ENCODE measurements around the gene RALY.
A peak's percentile ranks its signal among the peaks of the same experiment; 100 is the strongest.

The RALY gene

GRCh38 chr20:33993576-33994221 is at the start of gene RALY:
Gene RALY, plus strand, starts transcription at chr20:33993911. Its CDS starts 78,164 bp downstream, at chr20:34072075.
- peak; percentile 100 for DNase-seq

- no peak for DNase-seq
Measured at GRCh38 chr20:33944914-33945313, 48.8 kb upstream of the RALY start.

GRCh38 chr20:33945391-33946081 is 48.2 kb upstream of the RALY start:
- peak; percentile 81 for DNase-seq

- no peak for DNase-seq
Measured at GRCh38 chr20:33947709-33948295, 45.9 kb upstream of the RALY start.

GRCh38 chr20:33948480-33948879 is 45.2 kb upstream of the RALY start:
- no peak for DNase-seq

- DNase-seq: no peak
Measured at GRCh38 chr20:33951171-33951570, 42.5 kb upstream of the RALY start.

- DNase-seq: no peak
Measured at GRCh38 chr20:33954504-33954903, 39.2 kb upstream of the RALY start.

GRCh38 chr20:33963751-33964150 is 30.0 kb upstream of the RALY start:
- DNase-seq: no peak

GRCh38 chr20:33964441-33964840 is 29.3 kb upstream of the RALY start:
- DNase-seq: no peak

GRCh38 chr20:33967126-33967525 is 26.6 kb upstream of the RALY start:
- no peak for DNase-seq

GRCh38 chr20:33969563-33969962 is 24.1 kb upstream of the RALY start:
- no peak for DNase-seq

- no peak for DNase-seq
Measured at GRCh38 chr20:33970229-33970628, 23.5 kb upstream of the RALY start.

- DNase-seq: no peak
Measured at GRCh38 chr20:33971147-33971975, 22.4 kb upstream of the RALY start.

GRCh38 chr20:33976959-33977358 is 16.8 kb upstream of the RALY start:
- DNase-seq: no peak

GRCh38 chr20:33977535-33977934 is 16.2 kb upstream of the RALY start:
- no peak for DNase-seq

- DNase-seq: no peak
Measured at GRCh38 chr20:33979094-33979493, 14.6 kb upstream of the RALY start.

- DNase-seq: no peak
Measured at GRCh38 chr20:33981347-33981746, 12.4 kb upstream of the RALY start.

GRCh38 chr20:33981964-33982363 is 11.7 kb upstream of the RALY start:
- DNase-seq: no peak

- DNase-seq: no peak
Measured at GRCh38 chr20:33983371-33983770, 10.3 kb upstream of the RALY start.

GRCh38 chr20:33984182-33984719 is 9.5 kb upstream of the RALY start:
- DNase-seq: no peak

- no peak for DNase-seq
Measured at GRCh38 chr20:33985280-33985679, 8.4 kb upstream of the RALY start.

GRCh38 chr20:33985830-33986229 is 7.9 kb upstream of the RALY start:
- DNase-seq: no peak

GRCh38 chr20:33986560-33987216 is 7.0 kb upstream of the RALY start:
- no peak for DNase-seq
